ENCODE results near the gene SLC51A.

- TF ChIP-seq CTCF (IDR thresholded peaks at IDR 0.05 in 4 of 5, conservative IDR thresholded peaks at IDR 0.05 in 1 of 5) = no peak
- no peak for TF ChIP-seq POLR2A (IDR thresholded peaks at IDR 0.05)
Measured at GRCh38 chr3:196175116-196175625, 41.2 kb upstream of the SLC51A start.
